K562 (cell line): ENCODE measurements around the gene DAB1. TPM values are rescaled to one million over a fixed set of nuclear protein-coding genes. Genes with fewer than 3 reads are reported as not detected.

Source experiments
- NCOA4 ChIP-seq: fragments of 450-650 bp; IDR thresholded peaks from 2 replicates; pipeline ENCODE4 v1.6.1; 2018; ENCODE audit warnings: mild to moderate bottlenecking; ENCODE audit not compliant: partially characterized antibody
- PHF20 ChIP-seq: fragments of 450-650 bp; IDR thresholded peaks from 2 replicates; pipeline ENCODE4 v1.6.1; 2018; ENCODE audit not compliant: partially characterized antibody
- ZNF224 ChIP-seq: sonication (generic); formaldehyde crosslinking; IDR thresholded peaks from 2 replicates; pipeline ENCODE4 v1.8.0; 2022; ENCODE audit warnings: mild to moderate bottlenecking, missing genetic modification reagents
- ZNF318 ChIP-seq, 2 experiments: fragments of 450-650 bp; IDR thresholded peaks; 2 replicates each; pipeline ENCODE4 v1.6.1; 2016; ENCODE audit warnings: mild to moderate bottlenecking in 2 of 2, borderline replicate concordance in 1 of 2, low read depth in 1 of 2, moderate library complexity in 1 of 2
- polyA plus RNA-seq, 8 experiments: library from polyadenylated mRNA; depleted of rRNA in 4 of 8; stranded (reverse) in 5 of 8; unstranded in 3 of 8; fragments of >200 nt; fragmentation: Nextera tagmentation in 2 of 8; fragmentation: Illumina TruSeq in 1 of 8; extraction: Ambion mirVana in 2 of 8; extraction: Trizol in 1 of 8; gene quantifications; 2 replicates each; pipeline versions ENCODE4 v1.2.1 to v1.2.3, GENCODE V29; 2011 to 2014; ENCODE audit warnings: inconsistent platforms in 1 of 8, missing spikeins in 1 of 8
- total RNA-seq, 7 experiments: library from RNA; depleted of rRNA in 6 of 7; stranded (reverse); fragments of >200 nt in 6 of 7; fragmentation: Illumina TruSeq in 2 of 7; extraction: Trizol in 2 of 7; gene quantifications; 2 replicates each; pipeline versions ENCODE4 v1.2.1 to v1.2.3, GENCODE V29; 2011 to 2021; ENCODE audit warnings: low replicate concordance in 1 of 7
- TF ChIP-seq, protein P1 (sequence below): fragments of 450-650 bp; IDR thresholded peaks from 2 replicates; pipeline ENCODE4 v1.6.1; 2016; ENCODE audit warnings: mild to moderate bottlenecking, moderate library complexity
- TF ChIP-seq, protein P2 (sequence below): sonication (generic); formaldehyde crosslinking; IDR thresholded peaks from 2 replicates; pipeline ENCODE4 v1.8.1; 2023; ENCODE audit warnings: mild to moderate bottlenecking, missing genetic modification reagents

DAB1 gene
- total and polyA plus RNA-seq, 9 of the 15 experiments (the other 6 are each of a cell fraction or from before 2014, with no cell fraction given), result not detected

- TF ChIP-seq, protein P1, sequence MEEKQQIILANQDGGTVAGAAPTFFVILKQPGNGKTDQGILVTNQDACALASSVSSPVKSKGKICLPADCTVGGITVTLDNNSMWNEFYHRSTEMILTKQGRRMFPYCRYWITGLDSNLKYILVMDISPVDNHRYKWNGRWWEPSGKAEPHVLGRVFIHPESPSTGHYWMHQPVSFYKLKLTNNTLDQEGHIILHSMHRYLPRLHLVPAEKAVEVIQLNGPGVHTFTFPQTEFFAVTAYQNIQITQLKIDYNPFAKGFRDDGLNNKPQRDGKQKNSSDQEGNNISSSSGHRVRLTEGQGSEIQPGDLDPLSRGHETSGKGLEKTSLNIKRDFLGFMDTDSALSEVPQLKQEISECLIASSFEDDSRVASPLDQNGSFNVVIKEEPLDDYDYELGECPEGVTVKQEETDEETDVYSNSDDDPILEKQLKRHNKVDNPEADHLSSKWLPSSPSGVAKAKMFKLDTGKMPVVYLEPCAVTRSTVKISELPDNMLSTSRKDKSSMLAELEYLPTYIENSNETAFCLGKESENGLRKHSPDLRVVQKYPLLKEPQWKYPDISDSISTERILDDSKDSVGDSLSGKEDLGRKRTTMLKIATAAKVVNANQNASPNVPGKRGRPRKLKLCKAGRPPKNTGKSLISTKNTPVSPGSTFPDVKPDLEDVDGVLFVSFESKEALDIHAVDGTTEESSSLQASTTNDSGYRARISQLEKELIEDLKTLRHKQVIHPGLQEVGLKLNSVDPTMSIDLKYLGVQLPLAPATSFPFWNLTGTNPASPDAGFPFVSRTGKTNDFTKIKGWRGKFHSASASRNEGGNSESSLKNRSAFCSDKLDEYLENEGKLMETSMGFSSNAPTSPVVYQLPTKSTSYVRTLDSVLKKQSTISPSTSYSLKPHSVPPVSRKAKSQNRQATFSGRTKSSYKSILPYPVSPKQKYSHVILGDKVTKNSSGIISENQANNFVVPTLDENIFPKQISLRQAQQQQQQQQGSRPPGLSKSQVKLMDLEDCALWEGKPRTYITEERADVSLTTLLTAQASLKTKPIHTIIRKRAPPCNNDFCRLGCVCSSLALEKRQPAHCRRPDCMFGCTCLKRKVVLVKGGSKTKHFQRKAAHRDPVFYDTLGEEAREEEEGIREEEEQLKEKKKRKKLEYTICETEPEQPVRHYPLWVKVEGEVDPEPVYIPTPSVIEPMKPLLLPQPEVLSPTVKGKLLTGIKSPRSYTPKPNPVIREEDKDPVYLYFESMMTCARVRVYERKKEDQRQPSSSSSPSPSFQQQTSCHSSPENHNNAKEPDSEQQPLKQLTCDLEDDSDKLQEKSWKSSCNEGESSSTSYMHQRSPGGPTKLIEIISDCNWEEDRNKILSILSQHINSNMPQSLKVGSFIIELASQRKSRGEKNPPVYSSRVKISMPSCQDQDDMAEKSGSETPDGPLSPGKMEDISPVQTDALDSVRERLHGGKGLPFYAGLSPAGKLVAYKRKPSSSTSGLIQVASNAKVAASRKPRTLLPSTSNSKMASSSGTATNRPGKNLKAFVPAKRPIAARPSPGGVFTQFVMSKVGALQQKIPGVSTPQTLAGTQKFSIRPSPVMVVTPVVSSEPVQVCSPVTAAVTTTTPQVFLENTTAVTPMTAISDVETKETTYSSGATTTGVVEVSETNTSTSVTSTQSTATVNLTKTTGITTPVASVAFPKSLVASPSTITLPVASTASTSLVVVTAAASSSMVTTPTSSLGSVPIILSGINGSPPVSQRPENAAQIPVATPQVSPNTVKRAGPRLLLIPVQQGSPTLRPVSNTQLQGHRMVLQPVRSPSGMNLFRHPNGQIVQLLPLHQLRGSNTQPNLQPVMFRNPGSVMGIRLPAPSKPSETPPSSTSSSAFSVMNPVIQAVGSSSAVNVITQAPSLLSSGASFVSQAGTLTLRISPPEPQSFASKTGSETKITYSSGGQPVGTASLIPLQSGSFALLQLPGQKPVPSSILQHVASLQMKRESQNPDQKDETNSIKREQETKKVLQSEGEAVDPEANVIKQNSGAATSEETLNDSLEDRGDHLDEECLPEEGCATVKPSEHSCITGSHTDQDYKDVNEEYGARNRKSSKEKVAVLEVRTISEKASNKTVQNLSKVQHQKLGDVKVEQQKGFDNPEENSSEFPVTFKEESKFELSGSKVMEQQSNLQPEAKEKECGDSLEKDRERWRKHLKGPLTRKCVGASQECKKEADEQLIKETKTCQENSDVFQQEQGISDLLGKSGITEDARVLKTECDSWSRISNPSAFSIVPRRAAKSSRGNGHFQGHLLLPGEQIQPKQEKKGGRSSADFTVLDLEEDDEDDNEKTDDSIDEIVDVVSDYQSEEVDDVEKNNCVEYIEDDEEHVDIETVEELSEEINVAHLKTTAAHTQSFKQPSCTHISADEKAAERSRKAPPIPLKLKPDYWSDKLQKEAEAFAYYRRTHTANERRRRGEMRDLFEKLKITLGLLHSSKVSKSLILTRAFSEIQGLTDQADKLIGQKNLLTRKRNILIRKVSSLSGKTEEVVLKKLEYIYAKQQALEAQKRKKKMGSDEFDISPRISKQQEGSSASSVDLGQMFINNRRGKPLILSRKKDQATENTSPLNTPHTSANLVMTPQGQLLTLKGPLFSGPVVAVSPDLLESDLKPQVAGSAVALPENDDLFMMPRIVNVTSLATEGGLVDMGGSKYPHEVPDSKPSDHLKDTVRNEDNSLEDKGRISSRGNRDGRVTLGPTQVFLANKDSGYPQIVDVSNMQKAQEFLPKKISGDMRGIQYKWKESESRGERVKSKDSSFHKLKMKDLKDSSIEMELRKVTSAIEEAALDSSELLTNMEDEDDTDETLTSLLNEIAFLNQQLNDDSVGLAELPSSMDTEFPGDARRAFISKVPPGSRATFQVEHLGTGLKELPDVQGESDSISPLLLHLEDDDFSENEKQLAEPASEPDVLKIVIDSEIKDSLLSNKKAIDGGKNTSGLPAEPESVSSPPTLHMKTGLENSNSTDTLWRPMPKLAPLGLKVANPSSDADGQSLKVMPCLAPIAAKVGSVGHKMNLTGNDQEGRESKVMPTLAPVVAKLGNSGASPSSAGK, result no peak
- TF ChIP-seq NCOA4, result no peak
- TF ChIP-seq ZNF224 (CRISPR knock-in tag), result no peak
- TF ChIP-seq, protein P2, sequence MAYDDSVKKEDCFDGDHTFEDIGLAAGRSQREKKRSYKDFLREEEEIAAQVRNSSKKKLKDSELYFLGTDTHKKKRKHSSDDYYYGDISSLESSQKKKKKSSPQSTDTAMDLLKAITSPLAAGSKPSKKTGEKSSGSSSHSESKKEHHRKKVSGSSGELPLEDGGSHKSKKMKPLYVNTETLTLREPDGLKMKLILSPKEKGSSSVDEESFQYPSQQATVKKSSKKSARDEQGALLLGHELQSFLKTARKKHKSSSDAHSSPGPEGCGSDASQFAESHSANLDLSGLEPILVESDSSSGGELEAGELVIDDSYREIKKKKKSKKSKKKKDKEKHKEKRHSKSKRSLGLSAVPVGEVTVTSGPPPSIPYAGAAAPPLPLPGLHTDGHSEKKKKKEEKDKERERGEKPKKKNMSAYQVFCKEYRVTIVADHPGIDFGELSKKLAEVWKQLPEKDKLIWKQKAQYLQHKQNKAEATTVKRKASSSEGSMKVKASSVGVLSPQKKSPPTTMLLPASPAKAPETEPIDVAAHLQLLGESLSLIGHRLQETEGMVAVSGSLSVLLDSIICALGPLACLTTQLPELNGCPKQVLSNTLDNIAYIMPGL (CRISPR knock-in tag), result no peak
- no peak for TF ChIP-seq ZNF318 (IDR thresholded peaks at IDR 0.05; ENCODE audit: borderline replicate concordance in 1 of 2, low read depth in 1 of 2)
- TF ChIP-seq PHF20, result no peak
Observed at GRCh38 chr1:57188168-57188567, 235.7 kb downstream of the DAB1 start (continued).
